Kidney epithelial cell (primary cell): ENCODE results near the gene HK1. TPM values are rescaled to one million over a fixed set of nuclear protein-coding genes. Genes with fewer than 3 reads are reported as not detected.

ENCODE experiments used
- DNase-seq: peaks from one replicate; pipeline ENCODE4 v3.0.0-alpha.2; 2010; ENCODE audit warnings: low read depth
- H3K27me3 ChIP-seq: 2 replicates; pipeline ENCODE4 v1.6.0; 2011; ENCODE audit warnings: low read length; ENCODE audit not compliant: control insufficient read depth, insufficient read depth
- H3K36me3 ChIP-seq: 2 replicates; pipeline ENCODE4 v1.5.1; 2011; ENCODE audit warnings: low read length; ENCODE audit not compliant: control insufficient read depth, insufficient read depth
- H3K4me3 ChIP-seq: 2 replicates; pipeline ENCODE4 v1.5.1; 2011; ENCODE audit warnings: low read depth, mild to moderate bottlenecking, control low read depth, low read length
- CTCF ChIP-seq: IDR thresholded peaks from 2 replicates; pipeline ENCODE4 v1.5.1; 2011; ENCODE audit warnings: mild to moderate bottlenecking, moderate library complexity, low read length, control low read depth, inconsistent platforms; ENCODE audit not compliant: insufficient read depth, poor library complexity, severe bottlenecking
- total RNA-seq: library from RNA; depleted of rRNA; stranded (reverse); fragments of >200 nt; gene quantifications from 2 replicates; pipeline ENCODE4 v1.2.3, GENCODE V29; 2015

Gene HK1
- total RNA-seq, 1 donor from 2014 or later: 81.7 TPM

GRCh38 chr10:69421611-69422308 lies 143.5 kb downstream of the HK1 start:
- Histone ChIP-seq H3K27me3 (peaks cover 5% of the 10 kb centered on the region), H3K4me3 (no peak overlapping the region), H3K36me3 (no peaks in the 10 kb centered on the region)
- TF ChIP-seq CTCF: no peak
- no peak for DNase-seq

GRCh38 chr10:69422676-69423075 lies 144.4 kb downstream of the HK1 start:
- no peak for DNase-seq
- TF ChIP-seq CTCF: no peak
- Histone ChIP-seq H3K4me3 (no peak overlapping the region), H3K36me3 (no peaks in the 10 kb centered on the region), H3K27me3 (peaks cover 5% of the 10 kb centered on the region)

- Histone ChIP-seq H3K36me3 (no peaks in the 10 kb centered on the region), H3K4me3 (no peak overlapping the region), H3K27me3 (peaks cover 5% of the 10 kb centered on the region)
- no peak for DNase-seq
- TF ChIP-seq CTCF: no peak
These were observed 146.7 kb downstream of the HK1 start for GRCh38 chr10:69425041-69425440.

GRCh38 chr10:69425511-69426298 lies 147.4 kb downstream of the HK1 start:
- TF ChIP-seq CTCF: no peak
- Histone ChIP-seq H3K4me3 (no peak overlapping the region), H3K36me3 (no peaks in the 10 kb centered on the region), H3K27me3 (peaks cover 5% of the 10 kb centered on the region)
- no peak for DNase-seq

- no peak overlapping the region for H3K4me3 ChIP-seq
- no peak for DNase-seq
- H3K27me3 ChIP-seq: peaks cover 5% of the 10 kb centered on the region
- no peaks in the 10 kb centered on the region for H3K36me3 ChIP-seq
- no peak for TF ChIP-seq CTCF
These were observed 148.1 kb downstream of the HK1 start for GRCh38 chr10:69426376-69426727.

- no peak for DNase-seq
- H3K27me3 ChIP-seq: no peaks in the 10 kb centered on the region
- no peak overlapping the region for H3K4me3 ChIP-seq
- no peak for TF ChIP-seq CTCF
- no peaks in the 10 kb centered on the region for H3K36me3 ChIP-seq
These were observed 149.9 kb downstream of the HK1 start for GRCh38 chr10:69428165-69428564.
